GM12874 (cell line): ENCODE measurements around the gene NISCH.

Source experiments
- CTCF ChIP-seq: IDR thresholded peaks from 2 replicates; pipeline ENCODE4 v1.5.1; 2011; ENCODE audit warnings: low read depth, mild to moderate bottlenecking, control low read depth, low read length, moderate library complexity; ENCODE audit not compliant: insufficient read depth

The NISCH gene

GRCh38 chr3:52530918-52531826 is 75.8 kb downstream of the NISCH start:
- TF ChIP-seq CTCF = no peak

- TF ChIP-seq CTCF = no peak
Measured at GRCh38 chr3:52531860-52532516, 76.6 kb downstream of the NISCH start.

- TF ChIP-seq CTCF = no peak
Measured at GRCh38 chr3:52532517-52532837, 77.1 kb downstream of the NISCH start.

- TF ChIP-seq CTCF = no peak
Measured at GRCh38 chr3:52532838-52533622, 77.6 kb downstream of the NISCH start.

- TF ChIP-seq CTCF = peak; percentile 24; the same call in 1 of the 2 replicates
Measured at GRCh38 chr3:52533623-52534280, 78.3 kb downstream of the NISCH start, which contains the start of gene NT5DC2. Gene NT5DC2, minus strand, starts transcription at chr3:52533857. Its CDS starts 120 bp downstream, at chr3:52533737.

- TF ChIP-seq CTCF = no peak
Measured at GRCh38 chr3:52534281-52535183, 79.1 kb downstream of the NISCH start.
